ENCODE data around the gene PRR11. TPM values are rescaled to one million over a fixed set of nuclear protein-coding genes. Genes with fewer than 3 reads are reported as not detected.

Gene PRR11
- total and polyA plus RNA-seq, 2 of the 8 experiments (the other 6 are each of a cell fraction or from before 2014, with no cell fraction given): 32.7 to 83.0 TPM

- TF ChIP-seq ASH2L (IDR thresholded peaks at IDR 0.05; ENCODE audit: low read length) (no peak), CHD1 (IDR thresholded peaks at IDR 0.05; ENCODE audit: low read depth, low read length) (no peak), ATF3 (IDR thresholded peaks at IDR 0.05; ENCODE audit: insufficient read depth, low read depth, low read length) (peak; percentile 67; the same call in 1 of the 2 replicates), BCL11A (IDR thresholded peaks at IDR 0.05; ENCODE audit: low read depth in 2 of 2, low read length in 2 of 2) (no peak), RBBP5 (IDR thresholded peaks at IDR 0.05; ENCODE audit: borderline replicate concordance, low read depth, low read length) (0 out of 2 replicates have a peak, but pooled peaks have one; percentile 34), BACH1 (IDR thresholded peaks at IDR 0.05; ENCODE audit: low read length) (peak; percentile 57; the same call in 1 of the 2 replicates), RAD21 (IDR thresholded peaks at IDR 0.05 in 1 of 2, conservative IDR thresholded peaks at IDR 0.05 in 1 of 2; ENCODE audit: low read depth in 2 of 2, low read length in 2 of 2) (0 out of 4 replicates have a peak, but pooled peaks of 1 of the 2 experiments have one; percentile 8), MAX (IDR thresholded peaks at IDR 0.05) (peak; percentile 69; the same call in 1 of the 2 replicates), TAF1 (IDR thresholded peaks at IDR 0.05; ENCODE audit: low read depth, low read length) (peak; percentile 83), EP300 (IDR thresholded peaks at IDR 0.05; ENCODE audit: borderline replicate concordance in 1 of 2, low read depth in 2 of 2, low read length in 2 of 2) (no peak), CBX5 (IDR thresholded peaks at IDR 0.05; ENCODE audit: low read depth, low read length) (no peak), CHD2 (IDR thresholded peaks at IDR 0.05; ENCODE audit: low read length) (peak; percentile 95), FOSL1 (IDR thresholded peaks at IDR 0.05; ENCODE audit: insufficient read depth, low read depth, low read length) (no peak), ZNF274 (IDR thresholded peaks at IDR 0.05; ENCODE audit: borderline replicate concordance, extremely low read depth, low read length) (no peak), TAF7 (optimal IDR thresholded peaks at IDR 0.05; ENCODE audit: borderline replicate concordance, low read depth, low read length) (peak; percentile 64), HDAC2 (IDR thresholded peaks at IDR 0.05; ENCODE audit: borderline replicate concordance in 1 of 2, low read depth in 2 of 2, low read length in 2 of 2) (peak in 1 of 2 experiments; percentile 75; a peak in 2 of 4 replicates), POLR2AphosphoS5 (IDR thresholded peaks at IDR 0.05; ENCODE audit: low read depth, low read length) (peak; percentile 78), E2F6 (IDR thresholded peaks at IDR 0.05) (peak; percentile 82), SP1 (IDR thresholded peaks at IDR 0.05; ENCODE audit: low read depth, low read length) (peak; percentile 58; the same call in 1 of the 2 replicates), YY1 (IDR thresholded peaks at IDR 0.05; ENCODE audit: low read depth, low read length) (peak; percentile 64; the same call in 1 of the 2 replicates), SIRT6 (IDR thresholded peaks at IDR 0.05; ENCODE audit: low read length) (no peak), POLR2A (IDR thresholded peaks at IDR 0.05; ENCODE audit: control extremely low read depth in 1 of 2, low read depth in 2 of 2, low read length in 2 of 2) (peak; percentile 42 to 67)
Measured at GRCh38 chr17:59106463-59107305, 48.9 kb upstream of the PRR11 start, which contains the start of gene TRIM37 (continued).

Measured in H1 (cell line).